HCT116 (cell line): ENCODE results near the gene ZNF692. TPM values are rescaled to one million over a fixed set of nuclear protein-coding genes. Genes with fewer than 3 reads are reported as not detected.

Experiments used
- ATAC-seq: fragments of 200-7000 bp; cut with Tn5 transposase; 2 replicates; pipeline ENCODE4 v1.9.1; 2020; ENCODE audit warnings: mild to moderate bottlenecking, moderate library complexity
- BruUV-seq: library from RNA; stranded (reverse); fragments of 400-500 nt; replicated peaks from 2 replicates; lab custom pipeline; 2021; lab: Mats Ljungman, UMichigan
- CTCF ChIA-PET: fragments of 300-600 bp; sonication (Branson Sonifier 250); formaldehyde crosslinking; loops from one replicate; lab custom pipeline; 2021; ENCODE audit warnings: antibody characterized with exemption; lab: Charles Lee
- POLR2A ChIA-PET: fragments of 300-600, 350-600 bp; sonication (Branson Sonifier 250); formaldehyde crosslinking; loops from one replicate; lab custom pipeline; 2021; ENCODE audit warnings: antibody characterized with exemption; lab: Charles Lee
- RAD21 ChIA-PET, 2 experiments: fragments of 300-600 bp; sonication (Branson Sonifier 250); formaldehyde crosslinking; loops; one replicate each; lab custom pipeline; 2023; ENCODE audit warnings: low total read pairs in 2 of 2; ENCODE audit not compliant: uncharacterized antibody in 2 of 2, unreplicated experiment in 2 of 2, low non-redundant PET in 1 of 2; lab: Charles Lee
- DNase-seq: peaks from one replicate; pipeline ENCODE4 v3.0.0-alpha.2; 2010; ENCODE audit warnings: low read depth, low spot score
- H2AFZ ChIP-seq: fragments of 200-600 bp; shearing (Covaris generic), sonication (generic); 2 replicates; pipeline ENCODE4 v1.6.1; 2017; ENCODE audit warnings: low read depth, mixed run types, mixed read lengths, antibody characterized with exemption, low read length; ENCODE audit not compliant: poor library complexity, severe bottlenecking
- H3K27ac ChIP-seq: 2 replicates; pipeline ENCODE4 v1.5.1; 2012; ENCODE audit warnings: low read depth, low read length
- H3K27me3 ChIP-seq: fragments of 200-600 bp; sonication (generic); 2 replicates; pipeline ENCODE4 v1.6.1; 2016; ENCODE audit warnings: mixed run types, low read length, mixed read lengths; ENCODE audit not compliant: insufficient read depth
- H3K36me3 ChIP-seq, 2 experiments: fragments of 200-500 bp in 1 of 2; fragments of 200-600 bp in 1 of 2; sonication (Bioruptor generic) in 1 of 2; sonication (generic) in 1 of 2; 2 replicates each; pipeline versions ENCODE4 v1.5.1 to v1.6.1; 2014 to 2016; ENCODE audit warnings: low read length in 2 of 2, inconsistent platforms in 1 of 2, mixed read lengths in 1 of 2, mixed run types in 1 of 2; ENCODE audit not compliant: insufficient read depth in 2 of 2, control insufficient read depth in 1 of 2
- H3K4me1 ChIP-seq, 2 experiments: fragments of 200-600 bp in 1 of 2; sonication (generic) in 1 of 2; 2 replicates each; pipeline versions ENCODE4 v1.5.1 to v1.6.1; 2012 to 2017; ENCODE audit warnings: low read length in 2 of 2, inconsistent platforms in 1 of 2, mild to moderate bottlenecking in 1 of 2, mixed read lengths in 1 of 2, mixed run types in 1 of 2, moderate library complexity in 1 of 2; ENCODE audit not compliant: insufficient read depth in 2 of 2, control insufficient read depth in 1 of 2
- H3K4me2 ChIP-seq: fragments of 200-600 bp; sonication (generic); 2 replicates; pipeline ENCODE4 v1.6.1; 2017; ENCODE audit warnings: mixed run types, low read length, mixed read lengths
- H3K4me3 ChIP-seq, 2 experiments: fragments of 200-600 bp in 1 of 2; sonication (generic) in 1 of 2; replicated peaks in 1 of 2; 2 replicates each; pipeline ENCODE4 v1.5.1; 2011 to 2016; ENCODE audit warnings: low read length in 2 of 2, control low read depth in 1 of 2, low read depth in 1 of 2, mild to moderate bottlenecking in 1 of 2, mixed read lengths in 1 of 2, mixed run types in 1 of 2
- H3K79me2 ChIP-seq: fragments of 200-600 bp; sonication (generic); 2 replicates; pipeline ENCODE4 v1.6.1; 2017; ENCODE audit warnings: mild to moderate bottlenecking, mixed run types, low read length, moderate library complexity, mixed read lengths; ENCODE audit not compliant: insufficient read depth
- H3K9ac ChIP-seq: fragments of 200-600 bp; sonication (generic); 2 replicates; pipeline ENCODE4 v1.6.1; 2016; ENCODE audit warnings: low read length, mixed read lengths
- H3K9me2 ChIP-seq: fragments of 200-600 bp; sonication (generic), shearing (Covaris generic); 2 replicates; pipeline ENCODE4 v1.6.1; 2017; ENCODE audit warnings: mixed run types, mild to moderate bottlenecking, moderate library complexity; ENCODE audit not compliant: insufficient read depth
- H3K9me3 ChIP-seq, 2 experiments: fragments of 200-500 bp in 1 of 2; fragments of 200-600 bp in 1 of 2; sonication (Bioruptor generic) in 1 of 2; sonication (generic) in 1 of 2; 2 replicates each; pipeline ENCODE4 v1.6.1; 2014 to 2017; ENCODE audit warnings: low read length in 2 of 2, mixed read lengths in 2 of 2, inconsistent platforms in 1 of 2, low read depth in 1 of 2, mild to moderate bottlenecking in 1 of 2, mixed run types in 1 of 2, moderate library complexity in 1 of 2; ENCODE audit not compliant: control insufficient read depth in 1 of 2, insufficient read depth in 1 of 2
- H4K20me1 ChIP-seq: fragments of 200-600 bp; sonication (generic), shearing (Covaris generic); 2 replicates; pipeline ENCODE4 v1.6.1; 2017; ENCODE audit warnings: mixed run types, mild to moderate bottlenecking, moderate library complexity; ENCODE audit not compliant: insufficient read depth
- ATF3 ChIP-seq: IDR thresholded peaks from 2 replicates; pipeline ENCODE4 v1.6.1; 2012
- CBX3 ChIP-seq: IDR thresholded peaks from 2 replicates; pipeline ENCODE4 v1.6.1; 2012; ENCODE audit warnings: low read depth
- CEBPB ChIP-seq: IDR thresholded peaks from 2 replicates; pipeline ENCODE4 v1.6.1; 2012; ENCODE audit warnings: low read depth
- CTCF ChIP-seq, 3 experiments: fragments of 200-600 bp in 1 of 3; sonication (generic) in 1 of 3; IDR thresholded peaks in 2 of 3; conservative IDR thresholded peaks in 1 of 3; 2 replicates each; pipeline ENCODE4 v1.5.1; 2012 to 2017; ENCODE audit warnings: low read depth in 2 of 3, low read length in 2 of 3, antibody characterized with exemption in 1 of 3, borderline replicate concordance in 1 of 3, control low read depth in 1 of 3, mild to moderate bottlenecking in 1 of 3, mixed read lengths in 1 of 3, mixed run types in 1 of 3, moderate library complexity in 1 of 3; ENCODE audit not compliant: insufficient read depth in 1 of 3
- EZH2 ChIP-seq: fragments of 200-600 bp; sonication (generic); IDR thresholded peaks from 2 replicates; pipeline ENCODE4 v1.6.1; 2017; ENCODE audit warnings: antibody characterized with exemption, mixed run types
- FOSL1 ChIP-seq: IDR thresholded peaks from 2 replicates; pipeline ENCODE4 v1.6.1; 2012; ENCODE audit warnings: low read depth
- MAX ChIP-seq: IDR thresholded peaks from 2 replicates; pipeline ENCODE4 v1.6.1; 2012
- POLR2A ChIP-seq: IDR thresholded peaks from 2 replicates; pipeline ENCODE4 v1.7.0; 2011; ENCODE audit warnings: borderline replicate concordance; ENCODE audit not compliant: insufficient read depth, insufficient read length; ENCODE audit errors: extremely low read depth
- POLR2AphosphoS5 ChIP-seq: IDR thresholded peaks from 2 replicates; pipeline ENCODE4 v1.6.1; 2011; ENCODE audit warnings: mild to moderate bottlenecking, low read depth, low read length, moderate library complexity
- RAD21 ChIP-seq: IDR thresholded peaks from 2 replicates; pipeline ENCODE4 v1.6.1; 2012; ENCODE audit warnings: low read depth, mild to moderate bottlenecking
- REST ChIP-seq: IDR thresholded peaks from 2 replicates; pipeline ENCODE4 v1.6.1; 2012; ENCODE audit warnings: low read depth
- SIN3A ChIP-seq: IDR thresholded peaks from 2 replicates; pipeline ENCODE4 v1.6.1; 2012; ENCODE audit warnings: low read depth
- SP1 ChIP-seq: IDR thresholded peaks from 2 replicates; pipeline ENCODE4 v1.6.1; 2012; ENCODE audit warnings: low read depth
- TCF7L2 ChIP-seq: IDR thresholded peaks from 2 replicates; pipeline ENCODE4 v1.7.0; 2011; ENCODE audit warnings: borderline replicate concordance, inconsistent platforms; ENCODE audit not compliant: insufficient read depth, insufficient read length; ENCODE audit errors: extremely low read depth
- YY1 ChIP-seq: IDR thresholded peaks from 2 replicates; pipeline ENCODE4 v1.6.1; 2011; ENCODE audit warnings: low read length, low read depth, moderate library complexity, mild to moderate bottlenecking; ENCODE audit not compliant: insufficient replicate concordance; ENCODE audit errors: extremely low read depth
- ZBTB33 ChIP-seq: IDR thresholded peaks from 2 replicates; pipeline ENCODE4 v1.6.1; 2011; ENCODE audit warnings: mild to moderate bottlenecking, low read length, moderate library complexity; ENCODE audit not compliant: insufficient replicate concordance; ENCODE audit errors: extremely low read depth
- ZFX ChIP-seq: fragments of 450-650 bp; IDR thresholded peaks from 2 replicates; pipeline ENCODE4 v1.6.1; 2017
- ZNF274 ChIP-seq: fragments of 200-500 bp; sonication (Bioruptor generic); IDR thresholded peaks from 2 replicates; pipeline ENCODE4 v1.6.1; 2014; ENCODE audit warnings: mild to moderate bottlenecking, low read depth, low read length, inconsistent platforms
- intact Hi-C: fragments of 100-400 bp; cut with micrococcal nuclease; formaldehyde crosslinking; loops from 2 replicates; pipeline ENCODE4 v1.10.0; 2022
- total RNA-seq: library from RNA; stranded (reverse); gene quantifications from one replicate; pipeline ENCODE4 v1.2.1, GENCODE V29; 2021; ENCODE audit not compliant: unreplicated experiment

ZNF692 gene
- total RNA-seq, 1 experiment from 2014 or later, result 76.2 TPM

- no peaks in the 10 kb centered on the region for H3K27me3 ChIP-seq
- H3K27ac ChIP-seq, result no peak overlapping the region
- intact Hi-C loops, result no loop called here
- no peak overlapping the region for H3K4me3 ChIP-seq
- H3K9me2 ChIP-seq, result no peaks in the 10 kb centered on the region
- no peak for DNase-seq
- H3K9me3 ChIP-seq, result no peaks in the 10 kb centered on the region
- H4K20me1 ChIP-seq, result no peaks in the 10 kb centered on the region
- no peak overlapping the region for H2AFZ ChIP-seq
- no peaks in the 10 kb centered on the region for H3K4me1 ChIP-seq
- BruUV-seq, result no TSS peak
- no peak for TF ChIP-seq CEBPB
- no peak for TF ChIP-seq CBX3
- TF ChIP-seq FOSL1, result no peak
- TF ChIP-seq TCF7L2, result no peak
- TF ChIP-seq MAX, result no peak
- TF ChIP-seq YY1, result no peak
- TF ChIP-seq EZH2, result no peak
- TF ChIP-seq ZNF274, result no peak
- no peak for TF ChIP-seq SIN3A
- no peak for TF ChIP-seq REST
- TF ChIP-seq POLR2AphosphoS5, result no peak
- no peak for TF ChIP-seq ATF3
- no peak for TF ChIP-seq ZBTB33
- TF ChIP-seq RAD21, result no peak
- TF ChIP-seq CTCF (IDR thresholded peaks at IDR 0.05 in 2 of 3, conservative IDR thresholded peaks at IDR 0.05 in 1 of 3; ENCODE audit: borderline replicate concordance in 1 of 3, insufficient read depth in 1 of 3, low read depth in 2 of 3, low read length in 2 of 3), result no peak
- no peak for TF ChIP-seq SP1
- TF ChIP-seq ZFX, result no peak
- TF ChIP-seq POLR2A, result no peak
- TF ChIP-seq, all 23 proteins: peak for 0
- Histone ChIP-seq H3K9ac (no peak overlapping the region), H3K36me3 (peaks cover 12 to 36% of the 10 kb centered on the region in 2 experiments; a peak in 3 of 4 replicates), H3K4me2 (no peak overlapping the region), H3K79me2 (peaks cover 4% of the 10 kb centered on the region; the same call in 1 of the 2 replicates)
- ChIA-PET CTCF (no interaction called here), RAD21 (no interaction called here), POLR2A (no interaction called here)
- ATAC-seq, result no peak
These were observed 9.7 kb downstream of the ZNF692 start for GRCh38 chr1:248849152-248849551.
